KMS-11 (cell line): Measurements from ENCODE around the gene TROAP.

ENCODE experiments used
- H2AFZ ChIP-seq: fragments of 200-600 bp; sonication (generic); 2 replicates; pipeline ENCODE4 v1.6.1; 2016; ENCODE audit warnings: antibody characterized with exemption, mixed run types, low read depth
- H3K27ac ChIP-seq: fragments of 200-600 bp; sonication (generic); 2 replicates; pipeline ENCODE4 v1.6.1; 2016; ENCODE audit warnings: mild to moderate bottlenecking, mixed run types
- H3K27me3 ChIP-seq: fragments of 200-600 bp; sonication (generic); 2 replicates; pipeline ENCODE4 v1.6.1; 2017; ENCODE audit warnings: mild to moderate bottlenecking, low read depth, mixed run types, moderate library complexity; ENCODE audit not compliant: insufficient read depth
- H3K36me3 ChIP-seq: fragments of 200-600 bp; sonication (generic); 2 replicates; pipeline ENCODE4 v1.6.1; 2017; ENCODE audit warnings: mild to moderate bottlenecking, mixed run types; ENCODE audit not compliant: insufficient read depth
- H3K4me1 ChIP-seq: fragments of 200-600 bp; sonication (generic); 2 replicates; pipeline ENCODE4 v1.6.1; 2016; ENCODE audit warnings: mild to moderate bottlenecking, low read depth, mixed run types; ENCODE audit not compliant: poor library complexity, severe bottlenecking
- H3K4me2 ChIP-seq: fragments of 200-600 bp; sonication (generic); 2 replicates; pipeline ENCODE4 v1.7.0; 2016; ENCODE audit warnings: mild to moderate bottlenecking, mixed run types
- H3K4me3 ChIP-seq: fragments of 200-600 bp; sonication (generic); IDR thresholded peaks from 2 replicates; pipeline ENCODE4 v1.6.1; 2017; ENCODE audit warnings: low read depth, low read length, mixed read lengths; ENCODE audit not compliant: insufficient read depth
- H3K79me2 ChIP-seq: fragments of 200-600 bp; sonication (generic); 2 replicates; pipeline ENCODE4 v1.6.1; 2016; ENCODE audit warnings: low read depth, mixed run types; ENCODE audit not compliant: insufficient read depth
- H3K9ac ChIP-seq: fragments of 200-600 bp; sonication (generic); 2 replicates; pipeline ENCODE4 v1.6.1; 2016; ENCODE audit warnings: mild to moderate bottlenecking, mixed run types
- H4K20me1 ChIP-seq: fragments of 200-600 bp; sonication (generic); 2 replicates; pipeline ENCODE4 v1.6.1; 2016; ENCODE audit warnings: mild to moderate bottlenecking, mixed run types; ENCODE audit not compliant: insufficient read depth
- CTCF ChIP-seq: fragments of 200-600 bp; sonication (generic); conservative IDR thresholded peaks from 2 replicates; pipeline ENCODE4 v1.6.1; 2017; ENCODE audit warnings: low read depth, mild to moderate bottlenecking, antibody characterized with exemption, low read length, moderate library complexity, mixed read lengths

TROAP gene

GRCh38 chr12:49283541-49284429 is 39.3 kb upstream of the TROAP start:
- H3K27ac ChIP-seq, result no peak overlapping the region
- H3K4me1 ChIP-seq, result no peaks in the 10 kb centered on the region
- no peaks in the 10 kb centered on the region for H3K36me3 ChIP-seq
- no peak overlapping the region for H3K4me2 ChIP-seq
- H3K4me3 ChIP-seq, result no peak overlapping the region
- H3K27me3 ChIP-seq, result peaks cover 17% of the 10 kb centered on the region; the same call in 1 of the 2 replicates
- H3K9ac ChIP-seq, result no peak overlapping the region
- H4K20me1 ChIP-seq, result no peaks in the 10 kb centered on the region
- no peaks in the 10 kb centered on the region for H3K79me2 ChIP-seq
- no peak overlapping the region for H2AFZ ChIP-seq
- no peak for TF ChIP-seq CTCF

- Histone ChIP-seq H3K4me2 (no peak overlapping the region), H2AFZ (no peak overlapping the region), H3K79me2 (no peaks in the 10 kb centered on the region), H3K9ac (no peak overlapping the region), H3K4me1 (no peaks in the 10 kb centered on the region), H3K36me3 (no peaks in the 10 kb centered on the region), H4K20me1 (no peaks in the 10 kb centered on the region), H3K4me3 (no peak overlapping the region), H3K27me3 (peaks cover 17% of the 10 kb centered on the region; the same call in 1 of the 2 replicates), H3K27ac (no peak overlapping the region)
- no peak for TF ChIP-seq CTCF
Observed at GRCh38 chr12:49284672-49285071, 38.4 kb upstream of the TROAP start.

- H3K79me2 ChIP-seq, result no peaks in the 10 kb centered on the region
- no peaks in the 10 kb centered on the region for H4K20me1 ChIP-seq
- no peak for TF ChIP-seq CTCF
- no peak overlapping the region for H3K4me2 ChIP-seq
- H3K27ac ChIP-seq, result no peak overlapping the region
- no peaks in the 10 kb centered on the region for H3K36me3 ChIP-seq
- no peak overlapping the region for H2AFZ ChIP-seq
- H3K4me3 ChIP-seq, result no peak overlapping the region
- H3K9ac ChIP-seq, result no peak overlapping the region
- no peaks in the 10 kb centered on the region for H3K4me1 ChIP-seq
- peaks cover 17% of the 10 kb centered on the region; the same call in 1 of the 2 replicates for H3K27me3 ChIP-seq
Observed at GRCh38 chr12:49287876-49288275, 35.2 kb upstream of the TROAP start.

- no peaks in the 10 kb centered on the region for H3K79me2 ChIP-seq
- no peaks in the 10 kb centered on the region for H3K36me3 ChIP-seq
- no peak overlapping the region for H3K4me3 ChIP-seq
- no peak overlapping the region for H3K4me2 ChIP-seq
- H3K9ac ChIP-seq, result no peak overlapping the region
- H3K4me1 ChIP-seq, result no peaks in the 10 kb centered on the region
- peaks cover 19% of the 10 kb centered on the region for H3K27me3 ChIP-seq
- no peak overlapping the region for H3K27ac ChIP-seq
- peak; percentile 98 for TF ChIP-seq CTCF
- H2AFZ ChIP-seq, result no peak overlapping the region
- H4K20me1 ChIP-seq, result no peaks in the 10 kb centered on the region
Observed at GRCh38 chr12:49288412-49288853, 34.6 kb upstream of the TROAP start.
